Right ventricle myocardium inferior (tissue), 1 donor: ENCODE data around the gene ZRANB1. TPM values are rescaled to one million over a fixed set of nuclear protein-coding genes. Genes with fewer than 3 reads are reported as not detected.
A peak's percentile ranks its signal among the peaks of the same experiment; 100 is the strongest.

ENCODE experiments used
- ATAC-seq: fragments of 200-7000 bp; cut with Tn5 transposase; one replicate; pipeline ENCODE4 v1.9.1; 2020; ENCODE audit warnings: mild to moderate bottlenecking, moderate library complexity
- DNase-seq: peaks from one replicate; pipeline ENCODE4 v3.0.0; 2021; ENCODE audit errors: missing footprints
- intact Hi-C: fragments of 100-400 bp; cut with DNase I; formaldehyde crosslinking; loops from one replicate; pipeline ENCODE4 v1.11.0; 2022
- total RNA-seq: library from RNA; stranded (reverse); fragmentation: NEBNext Ultra II Directional; extraction: Animal tissue kit (Norgen Biotek cat#: 25700); gene quantifications from one replicate; pipeline ENCODE4 v1.2.1, GENCODE V29; 2021
- donor health status: DM: no; HTN: yes; CAD: no; lungs with severe emphysema.

Gene ZRANB1
- total RNA-seq, 1 donor from 2014 or later: 23.4 TPM

GRCh38 chr10:124917428-124918190 lies 24.3 kb upstream of the ZRANB1 start:
- DNase-seq (no peak), ATAC-seq (no peak)
- intact Hi-C loops: loop anchor here (2.0 to 5.0 kb wide), 3 partner anchors 25 to 140 kb away; partner anchors contain the start of gene ZRANB1

DNA sequence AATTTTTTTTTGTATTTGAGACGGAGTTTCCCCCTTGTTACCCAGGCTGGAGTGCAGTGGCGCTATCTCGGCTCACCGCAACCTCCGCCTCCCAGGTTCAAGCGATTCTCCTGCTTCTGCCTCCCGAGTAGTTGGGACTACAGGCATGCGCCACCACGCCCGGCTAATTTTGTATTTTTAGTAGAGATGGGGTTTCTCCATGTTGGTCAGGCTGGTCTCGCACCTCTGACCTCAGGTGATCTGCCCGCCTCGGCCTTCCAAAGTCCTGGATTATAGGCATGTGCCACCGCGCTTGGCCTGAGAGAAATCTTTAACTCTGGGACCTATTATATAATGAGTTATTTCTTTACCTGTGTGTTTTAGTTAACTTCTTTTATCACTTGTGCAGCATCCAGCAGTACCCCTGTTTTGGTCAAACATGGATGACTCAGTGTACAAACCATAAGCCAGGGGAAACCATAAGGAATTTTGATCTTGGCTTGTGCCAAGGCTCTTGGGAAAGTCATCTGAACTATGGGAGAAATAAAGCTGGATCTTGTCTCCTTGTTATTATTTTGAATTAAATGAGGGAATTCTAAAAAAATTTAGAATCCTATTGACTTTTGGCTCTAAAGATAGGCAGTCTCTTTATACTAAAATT lies 23.6 kb upstream of the ZRANB1 start:
- intact Hi-C loops: loop anchor here (2.0 to 5.0 kb wide), 3 partner anchors 24 to 139 kb away; partner anchors contain the start of gene ZRANB1
- ATAC-seq: no peak

DNA sequence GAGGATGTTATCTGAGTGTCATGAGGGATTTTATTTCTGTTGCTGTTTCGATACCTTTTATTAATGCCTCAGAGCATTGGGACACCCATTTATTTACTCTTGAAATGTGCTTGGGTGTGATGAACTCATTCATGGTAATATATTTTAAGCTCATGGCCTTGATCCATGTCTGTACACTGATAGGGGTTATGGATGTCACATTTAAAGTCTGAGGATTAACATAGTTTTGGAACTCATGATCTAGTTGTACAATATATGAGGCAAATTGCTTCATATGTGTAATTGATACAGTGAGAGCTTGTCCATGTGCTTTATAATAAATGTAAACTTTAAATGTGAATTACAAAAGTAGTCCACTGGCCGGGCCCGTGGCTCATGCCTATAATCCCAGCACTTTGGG lies 23.0 kb upstream of the ZRANB1 start:
- intact Hi-C loops: loop anchor here (2.0 to 5.0 kb wide), 3 partner anchors 24 to 138 kb away; partner anchors contain the start of gene ZRANB1
- DNase-seq (no peak), ATAC-seq (no peak)

More for the DNA sequence above, 23.6 kb upstream of the ZRANB1 start:
- no peak for DNase-seq

DNA sequence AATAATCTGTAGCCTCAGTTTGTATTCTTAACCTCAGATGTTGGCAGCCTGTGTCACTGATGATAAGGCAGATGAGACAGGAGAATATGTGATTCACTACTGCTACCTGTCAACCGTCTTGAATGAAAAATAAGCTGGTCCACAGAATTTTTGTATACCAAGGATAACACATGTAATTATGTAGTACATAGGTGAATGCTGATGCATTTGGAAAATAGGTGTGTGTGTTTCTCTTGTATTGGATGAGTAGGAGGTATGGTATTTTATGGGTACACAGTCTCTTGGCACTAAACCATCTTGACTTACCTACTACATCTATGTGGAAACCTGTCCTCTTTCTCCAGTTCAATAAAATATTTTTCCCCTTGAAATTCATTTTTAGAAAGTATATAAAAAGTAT lies 20.7 kb upstream of the ZRANB1 start:
- ATAC-seq (no peak), DNase-seq (no peak)
- intact Hi-C loops: no loop called here

GRCh38 chr10:124923684-124924083 lies 18.2 kb upstream of the ZRANB1 start:
- ATAC-seq: no peak

DNA sequence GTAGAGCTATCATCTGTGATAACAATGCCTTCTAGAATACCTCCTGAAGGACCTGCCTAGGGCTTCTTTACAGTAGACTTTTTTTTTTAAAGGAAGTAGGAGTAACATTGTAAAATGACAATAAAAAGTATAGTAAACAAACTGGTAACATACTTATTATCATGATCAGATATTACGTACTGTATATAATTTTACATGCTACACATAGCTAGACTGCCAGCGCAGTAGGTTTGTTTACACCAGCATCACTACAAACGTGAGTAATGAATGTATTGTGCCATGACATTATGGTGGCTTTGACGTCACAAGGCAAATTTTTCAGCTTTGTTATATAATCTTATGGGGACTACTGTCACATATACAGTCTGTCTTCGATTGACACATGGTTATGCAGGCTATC lies 15.4 kb upstream of the ZRANB1 start:
- no peak for ATAC-seq
- intact Hi-C loops: no loop called here
- DNase-seq: no peak

More at GRCh38 chr10:124923684-124924083, 18.2 kb upstream of the ZRANB1 start:
- DNase-seq: no peak
- intact Hi-C loops: no loop called here

DNA sequence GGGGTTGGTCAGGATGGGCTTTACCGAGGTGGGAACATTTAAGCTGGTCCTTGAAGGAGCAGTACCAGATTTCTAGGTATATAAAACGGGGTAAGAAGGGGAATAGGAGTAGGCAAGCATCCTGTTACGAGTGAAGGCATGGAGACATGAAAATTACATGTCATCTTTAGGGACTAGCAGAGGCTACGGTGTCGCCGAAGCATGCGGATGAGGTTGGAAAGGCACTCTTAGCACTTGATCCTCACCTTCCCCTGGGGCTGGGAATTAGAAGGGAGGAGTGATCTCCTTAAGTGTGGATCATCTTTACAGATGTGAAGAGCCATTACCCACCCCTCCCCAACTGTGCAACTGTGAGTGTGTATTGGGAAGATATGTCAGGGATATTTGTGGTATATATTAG lies 13.8 kb upstream of the ZRANB1 start:
- ATAC-seq (no peak), DNase-seq (no peak)
- intact Hi-C loops: no loop called here

DNA sequence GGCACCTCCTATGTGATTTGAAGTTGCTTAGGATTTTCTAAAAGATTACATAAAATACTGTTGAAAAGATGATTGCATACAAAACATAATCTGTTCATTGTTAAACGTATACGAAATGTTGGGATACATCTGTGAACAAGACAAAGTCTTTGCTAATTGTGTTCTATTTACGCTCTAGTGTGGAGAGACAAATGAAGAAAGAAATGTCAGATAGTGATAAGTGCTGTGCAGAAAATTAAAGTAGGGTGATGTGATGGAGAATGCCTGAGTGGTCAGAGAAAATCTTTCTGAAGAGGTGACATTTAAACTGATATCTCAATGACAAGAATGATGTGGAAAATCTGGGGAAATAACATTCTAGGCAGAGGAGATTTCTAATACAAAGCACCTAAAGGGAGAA lies 13.4 kb upstream of the ZRANB1 start:
- DNase-seq (no peak), ATAC-seq (no peak)
- intact Hi-C loops: no loop called here

DNA sequence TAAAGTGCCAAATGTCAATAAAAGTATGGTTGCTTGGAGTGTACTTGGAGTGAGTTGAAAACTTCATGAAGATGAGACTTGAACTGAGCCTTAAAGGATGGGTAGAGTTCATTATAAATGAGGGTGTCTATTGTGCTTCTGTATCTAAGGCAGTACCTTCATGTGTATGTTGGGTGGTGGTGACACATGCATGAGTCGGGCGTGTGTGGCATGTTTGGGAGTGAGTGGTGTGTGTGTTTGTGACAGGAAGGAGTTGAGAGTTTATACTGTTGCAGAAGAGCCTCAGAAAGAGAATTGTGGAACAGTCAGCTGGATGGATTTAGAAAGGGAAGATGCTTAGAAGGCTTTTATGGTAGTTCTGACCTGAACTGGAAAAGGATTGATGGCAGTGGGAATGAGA lies 6.0 kb upstream of the ZRANB1 start:
- ATAC-seq: no peak
- intact Hi-C loops: no loop called here
- no peak for DNase-seq

DNA sequence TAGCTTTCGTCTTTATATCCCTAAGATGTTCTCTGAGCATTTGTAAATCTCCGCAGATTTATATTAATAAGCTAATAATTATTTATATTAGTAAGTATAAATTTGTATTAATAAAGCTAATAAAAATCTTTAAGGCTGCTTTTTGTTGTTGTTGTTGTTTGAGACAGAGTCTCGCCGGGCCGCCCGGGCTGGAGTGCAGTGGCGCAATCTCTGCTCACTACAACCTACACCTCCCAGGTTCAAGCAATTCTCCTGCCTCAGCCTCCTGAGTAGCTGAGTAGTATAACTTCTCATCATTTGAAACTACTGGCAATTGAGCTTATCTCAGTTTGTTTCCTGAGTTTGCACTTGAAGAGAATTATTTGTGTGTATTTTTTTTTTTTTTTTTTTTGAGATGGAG lies 5.1 kb upstream of the ZRANB1 start:
- ATAC-seq (no peak), DNase-seq (peak; percentile 61)
- intact Hi-C loops: no loop called here

GRCh38 chr10:124939290-124939689 lies 2.6 kb upstream of the ZRANB1 start:
- no peak for ATAC-seq
- no peak for DNase-seq
- intact Hi-C loops: no loop called here

- peak; percentile 37 for ATAC-seq
- no peak for DNase-seq
- intact Hi-C loops: loop anchor here (2.0 kb wide), 1 partner anchor 24 kb away; no protein-coding TSS in a partner anchor
These were observed 620 bp downstream of the ZRANB1 start for GRCh38 chr10:124942317-124943169.

- intact Hi-C loops: loop anchor here (2.0 kb wide), 1 partner anchor 25 kb away; no protein-coding TSS in a partner anchor
- DNase-seq: no peak
- peak; percentile 43 for ATAC-seq
These were observed 1.6 kb downstream of the ZRANB1 start for GRCh38 chr10:124943301-124944092.

GRCh38 chr10:124944982-124945381 lies 3.1 kb downstream of the ZRANB1 start:
- DNase-seq (no peak), ATAC-seq (no peak)
- intact Hi-C loops: no loop called here

DNA sequence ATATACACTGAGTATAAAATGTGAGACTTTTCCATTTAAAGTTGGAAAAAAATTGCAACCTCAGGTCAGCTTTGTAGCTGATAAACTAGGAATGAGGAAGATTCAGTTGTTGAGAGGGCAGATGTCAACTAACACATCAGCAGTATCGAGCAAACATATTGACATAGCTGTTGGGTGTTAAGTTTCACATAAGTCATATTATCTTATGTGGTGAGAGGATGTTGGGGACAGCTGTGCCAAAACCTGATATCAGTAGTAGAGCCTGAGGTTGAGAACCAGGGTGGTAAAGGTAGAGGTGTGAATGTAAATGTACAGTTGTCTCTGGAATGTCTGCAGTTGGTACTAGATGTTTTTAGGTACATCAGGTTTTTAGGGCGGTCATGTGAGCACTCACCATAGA lies 5.0 kb downstream of the ZRANB1 start:
- no peak for DNase-seq
- ATAC-seq: peak; percentile 25
- intact Hi-C loops: no loop called here

- ATAC-seq: no peak
- intact Hi-C loops: no loop called here
These were observed 7.6 kb downstream of the ZRANB1 start for GRCh38 chr10:124949543-124949942.

GRCh38 chr10:124952123-124952522 lies 10.2 kb downstream of the ZRANB1 start:
- DNase-seq (no peak), ATAC-seq (no peak)
- intact Hi-C loops: no loop called here

More at GRCh38 chr10:124949543-124949942, 7.6 kb downstream of the ZRANB1 start:
- DNase-seq: no peak

DNA sequence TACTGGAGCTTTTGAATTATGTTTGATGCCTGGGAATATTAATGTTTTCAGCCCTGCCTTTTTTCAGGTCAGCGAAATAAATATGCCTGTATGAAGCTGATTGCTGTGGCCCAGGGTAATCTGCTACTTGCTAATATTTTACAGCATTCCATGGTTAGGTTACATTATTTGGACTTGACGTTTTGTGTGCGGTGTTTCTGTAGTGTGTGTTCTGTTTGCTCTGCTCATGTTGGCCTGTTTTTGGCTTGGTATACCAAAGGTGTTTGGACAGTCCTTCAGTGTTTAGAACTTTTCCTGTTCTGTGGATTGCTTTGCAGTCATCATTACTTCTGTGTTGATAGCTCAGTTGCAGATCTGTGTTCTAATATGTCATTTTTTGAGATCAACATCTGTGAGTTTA lies 11.5 kb downstream of the ZRANB1 start:
- intact Hi-C loops: no loop called here
- ATAC-seq (no peak), DNase-seq (no peak)
